ENCODE data around the gene LYRM7.

Gene LYRM7

GRCh38 chr5:131156957-131157356 is 13.8 kb upstream of the LYRM7 start:
- no peak for TF ChIP-seq POLR2AphosphoS5 (IDR thresholded peaks at IDR 0.05; ENCODE audit: low read depth, low read length)
- TF ChIP-seq TAF1 (IDR thresholded peaks at IDR 0.05; ENCODE audit: borderline replicate concordance, insufficient read depth, low read length) = no peak
- no peak for TF ChIP-seq FOXP2 (optimal IDR thresholded peaks at IDR 0.05; ENCODE audit: borderline replicate concordance, extremely low read depth, extremely low read length, insufficient read depth)
- no peak for TF ChIP-seq SIN3A (IDR thresholded peaks at IDR 0.05; ENCODE audit: borderline replicate concordance, insufficient read depth, low read length)
- TF ChIP-seq, protein P1, sequence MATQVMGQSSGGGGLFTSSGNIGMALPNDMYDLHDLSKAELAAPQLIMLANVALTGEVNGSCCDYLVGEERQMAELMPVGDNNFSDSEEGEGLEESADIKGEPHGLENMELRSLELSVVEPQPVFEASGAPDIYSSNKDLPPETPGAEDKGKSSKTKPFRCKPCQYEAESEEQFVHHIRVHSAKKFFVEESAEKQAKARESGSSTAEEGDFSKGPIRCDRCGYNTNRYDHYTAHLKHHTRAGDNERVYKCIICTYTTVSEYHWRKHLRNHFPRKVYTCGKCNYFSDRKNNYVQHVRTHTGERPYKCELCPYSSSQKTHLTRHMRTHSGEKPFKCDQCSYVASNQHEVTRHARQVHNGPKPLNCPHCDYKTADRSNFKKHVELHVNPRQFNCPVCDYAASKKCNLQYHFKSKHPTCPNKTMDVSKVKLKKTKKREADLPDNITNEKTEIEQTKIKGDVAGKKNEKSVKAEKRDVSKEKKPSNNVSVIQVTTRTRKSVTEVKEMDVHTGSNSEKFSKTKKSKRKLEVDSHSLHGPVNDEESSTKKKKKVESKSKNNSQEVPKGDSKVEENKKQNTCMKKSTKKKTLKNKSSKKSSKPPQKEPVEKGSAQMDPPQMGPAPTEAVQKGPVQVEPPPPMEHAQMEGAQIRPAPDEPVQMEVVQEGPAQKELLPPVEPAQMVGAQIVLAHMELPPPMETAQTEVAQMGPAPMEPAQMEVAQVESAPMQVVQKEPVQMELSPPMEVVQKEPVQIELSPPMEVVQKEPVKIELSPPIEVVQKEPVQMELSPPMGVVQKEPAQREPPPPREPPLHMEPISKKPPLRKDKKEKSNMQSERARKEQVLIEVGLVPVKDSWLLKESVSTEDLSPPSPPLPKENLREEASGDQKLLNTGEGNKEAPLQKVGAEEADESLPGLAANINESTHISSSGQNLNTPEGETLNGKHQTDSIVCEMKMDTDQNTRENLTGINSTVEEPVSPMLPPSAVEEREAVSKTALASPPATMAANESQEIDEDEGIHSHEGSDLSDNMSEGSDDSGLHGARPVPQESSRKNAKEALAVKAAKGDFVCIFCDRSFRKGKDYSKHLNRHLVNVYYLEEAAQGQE (IDR thresholded peaks at IDR 0.05; ENCODE audit: insufficient read depth in 1 of 2, low read depth in 2 of 2, low read length in 2 of 2) = no peak

GRCh38 chr5:131160134-131160533 is 10.6 kb upstream of the LYRM7 start:
- no peak for TF ChIP-seq FOXP2 (optimal IDR thresholded peaks at IDR 0.05; ENCODE audit: borderline replicate concordance, extremely low read depth, extremely low read length, insufficient read depth)
- TF ChIP-seq TAF1 (IDR thresholded peaks at IDR 0.05; ENCODE audit: borderline replicate concordance, insufficient read depth, low read length) = no peak
- no peak for TF ChIP-seq POLR2AphosphoS5 (IDR thresholded peaks at IDR 0.05; ENCODE audit: low read depth, low read length)
- TF ChIP-seq, protein P1 (IDR thresholded peaks at IDR 0.05; ENCODE audit: insufficient read depth in 1 of 2, low read depth in 2 of 2, low read length in 2 of 2) = no peak
- no peak for TF ChIP-seq SIN3A (IDR thresholded peaks at IDR 0.05; ENCODE audit: borderline replicate concordance, insufficient read depth, low read length)

GRCh38 chr5:131163276-131164119 is 7.2 kb upstream of the LYRM7 start:
- no peak for TF ChIP-seq SIN3A (IDR thresholded peaks at IDR 0.05; ENCODE audit: borderline replicate concordance, insufficient read depth, low read length)
- no peak for TF ChIP-seq TAF1 (IDR thresholded peaks at IDR 0.05; ENCODE audit: borderline replicate concordance, insufficient read depth, low read length)
- TF ChIP-seq POLR2AphosphoS5 (IDR thresholded peaks at IDR 0.05; ENCODE audit: low read depth, low read length) = no peak
- TF ChIP-seq FOXP2 (optimal IDR thresholded peaks at IDR 0.05; ENCODE audit: borderline replicate concordance, extremely low read depth, extremely low read length, insufficient read depth) = no peak
- TF ChIP-seq, protein P1 (IDR thresholded peaks at IDR 0.05; ENCODE audit: insufficient read depth in 1 of 2, low read depth in 2 of 2, low read length in 2 of 2) = no peak

DNA sequence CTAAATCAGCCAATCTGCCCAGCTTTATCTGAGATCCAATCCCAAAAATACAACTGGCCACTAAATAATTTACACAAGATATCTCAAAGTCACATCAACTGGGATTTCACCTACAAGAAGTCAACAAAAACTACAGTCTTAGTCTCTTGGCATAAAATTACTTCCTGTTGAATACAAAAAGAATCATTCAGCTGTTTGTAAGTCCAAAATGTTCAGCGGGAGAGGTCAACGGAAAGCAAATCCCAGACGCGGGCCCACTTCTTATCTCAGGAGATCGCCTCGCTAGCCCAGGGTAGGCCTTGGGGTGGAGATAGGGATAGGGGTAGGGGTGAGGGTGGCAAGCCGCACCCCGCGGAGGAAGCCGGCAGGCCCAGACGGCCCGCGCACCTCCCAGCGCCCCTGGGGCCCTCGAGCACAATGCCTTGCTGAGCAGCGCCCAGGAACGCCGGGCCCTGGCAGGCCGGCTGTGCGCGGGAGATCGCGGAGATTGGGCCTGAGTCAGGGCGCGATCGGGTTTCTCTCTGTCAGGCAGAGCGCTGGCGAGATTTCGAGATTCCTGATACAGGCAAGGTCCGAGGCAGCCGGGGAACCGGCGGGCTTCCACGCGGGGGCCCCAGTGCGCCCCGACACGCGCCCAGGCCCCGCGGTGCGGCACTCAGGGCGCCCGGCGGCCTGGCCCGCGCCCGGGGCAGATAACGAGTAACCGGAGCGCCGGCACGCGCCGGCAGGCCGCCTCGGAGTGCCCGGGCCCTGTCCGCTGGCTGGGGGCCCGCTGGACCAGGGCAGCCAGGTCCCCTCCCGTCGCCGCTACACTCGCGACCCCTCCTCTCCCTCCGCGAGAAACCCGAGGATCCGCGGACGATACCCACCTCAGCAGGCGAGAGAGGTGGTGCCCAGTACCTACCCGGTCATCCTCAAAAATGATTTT is 6.3 kb upstream of the LYRM7 start:
- TF ChIP-seq, protein P1 (IDR thresholded peaks at IDR 0.05; ENCODE audit: insufficient read depth in 1 of 2, low read depth in 2 of 2, low read length in 2 of 2) = no peak
- TF ChIP-seq SIN3A (IDR thresholded peaks at IDR 0.05; ENCODE audit: borderline replicate concordance, insufficient read depth, low read length) (no peak), TAF1 (IDR thresholded peaks at IDR 0.05; ENCODE audit: borderline replicate concordance, insufficient read depth, low read length) (no peak), POLR2AphosphoS5 (IDR thresholded peaks at IDR 0.05; ENCODE audit: low read depth, low read length) (no peak), FOXP2 (optimal IDR thresholded peaks at IDR 0.05; ENCODE audit: borderline replicate concordance, extremely low read depth, extremely low read length, insufficient read depth) (no peak)

Measured in PFSK-1 (cell line).